Measurements from ENCODE around the gene TNFRSF13B.

Gene TNFRSF13B

DNA sequence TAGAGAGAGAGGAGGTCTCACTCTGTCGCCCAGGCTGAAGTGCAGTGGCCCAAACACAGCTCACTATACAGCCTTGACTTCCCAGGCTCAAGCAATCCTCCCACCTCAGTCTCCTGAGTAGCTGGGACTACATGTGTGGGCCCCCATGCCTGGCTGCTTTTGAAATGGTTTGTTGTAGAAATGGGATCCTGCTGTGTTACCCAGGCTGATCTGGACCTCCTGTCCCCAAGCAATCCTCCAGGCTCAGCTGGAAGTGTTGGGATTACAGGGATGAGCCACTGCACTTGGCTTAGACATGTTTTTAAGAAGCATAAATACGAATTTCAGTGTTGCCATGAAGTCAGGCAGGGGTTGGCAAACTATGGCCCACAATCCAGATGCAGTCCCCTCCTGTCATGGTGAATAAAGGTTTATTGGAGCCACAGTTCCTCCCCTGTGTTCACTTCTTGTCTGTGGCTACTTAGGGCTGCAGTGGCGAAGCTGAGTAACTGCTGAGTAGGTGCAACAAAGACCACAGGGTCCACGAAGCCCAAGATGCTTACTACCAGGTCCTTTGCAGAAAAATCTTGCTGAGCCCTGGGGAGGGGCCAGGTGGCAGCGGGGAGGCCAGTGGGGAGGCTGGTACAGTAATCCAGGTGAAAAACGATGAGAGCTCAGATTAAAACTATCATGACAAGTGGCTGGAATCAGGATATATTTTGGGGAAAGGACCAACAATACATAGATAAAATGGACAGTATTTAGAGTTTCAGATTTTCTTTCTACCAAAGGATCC lies 35.2 kb downstream of the TNFRSF13B start:
- no peak for DNase-seq

DNA sequence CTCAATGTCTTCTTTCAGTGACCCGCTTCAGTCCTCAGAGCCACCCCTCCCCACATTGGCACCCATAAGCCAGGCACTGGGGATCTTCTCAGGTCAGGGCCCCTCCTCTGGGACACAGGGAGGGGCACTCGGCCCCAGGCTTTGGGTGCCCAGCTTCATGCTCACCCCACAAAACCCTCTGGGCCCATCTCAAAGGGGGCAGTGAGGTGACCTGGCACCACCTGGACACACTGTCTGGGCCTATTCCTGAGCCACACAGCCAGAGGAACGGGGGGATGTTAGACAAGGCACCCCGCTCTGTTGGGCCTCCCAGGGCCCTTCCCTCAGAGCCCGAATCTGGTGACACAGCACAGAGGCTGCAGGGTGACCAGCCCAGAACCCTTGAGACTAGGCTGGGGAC lies 36.1 kb downstream of the TNFRSF13B start:
- no peak for DNase-seq

DNA sequence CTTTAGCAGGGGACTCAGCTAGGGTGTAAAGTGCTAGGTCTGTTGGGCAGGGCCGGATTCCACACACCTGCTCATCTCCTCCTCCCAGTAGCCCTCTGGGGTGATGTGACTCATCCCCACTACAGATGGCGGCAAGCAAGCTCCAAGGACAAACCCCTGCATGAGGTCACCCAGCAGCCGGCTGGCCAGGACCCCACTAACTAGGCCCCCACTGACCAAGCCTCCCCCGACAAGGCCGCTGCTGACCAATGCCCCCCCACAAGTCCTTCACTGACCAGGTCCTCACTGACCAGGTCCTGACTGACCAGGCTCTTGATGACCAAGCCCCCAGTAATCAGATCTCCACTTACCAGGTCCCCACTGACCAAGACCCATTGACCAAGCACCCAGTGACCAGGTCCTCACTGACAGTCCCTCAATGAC lies 36.7 kb downstream of the TNFRSF13B start:
- no peak for DNase-seq

- DNase-seq: no peak
Observed at GRCh38 chr17:16934836-16935235, 37.1 kb downstream of the TNFRSF13B start.

GRCh38 chr17:16934133-16934795 lies 37.7 kb downstream of the TNFRSF13B start:
- DNase-seq: no peak

DNA sequence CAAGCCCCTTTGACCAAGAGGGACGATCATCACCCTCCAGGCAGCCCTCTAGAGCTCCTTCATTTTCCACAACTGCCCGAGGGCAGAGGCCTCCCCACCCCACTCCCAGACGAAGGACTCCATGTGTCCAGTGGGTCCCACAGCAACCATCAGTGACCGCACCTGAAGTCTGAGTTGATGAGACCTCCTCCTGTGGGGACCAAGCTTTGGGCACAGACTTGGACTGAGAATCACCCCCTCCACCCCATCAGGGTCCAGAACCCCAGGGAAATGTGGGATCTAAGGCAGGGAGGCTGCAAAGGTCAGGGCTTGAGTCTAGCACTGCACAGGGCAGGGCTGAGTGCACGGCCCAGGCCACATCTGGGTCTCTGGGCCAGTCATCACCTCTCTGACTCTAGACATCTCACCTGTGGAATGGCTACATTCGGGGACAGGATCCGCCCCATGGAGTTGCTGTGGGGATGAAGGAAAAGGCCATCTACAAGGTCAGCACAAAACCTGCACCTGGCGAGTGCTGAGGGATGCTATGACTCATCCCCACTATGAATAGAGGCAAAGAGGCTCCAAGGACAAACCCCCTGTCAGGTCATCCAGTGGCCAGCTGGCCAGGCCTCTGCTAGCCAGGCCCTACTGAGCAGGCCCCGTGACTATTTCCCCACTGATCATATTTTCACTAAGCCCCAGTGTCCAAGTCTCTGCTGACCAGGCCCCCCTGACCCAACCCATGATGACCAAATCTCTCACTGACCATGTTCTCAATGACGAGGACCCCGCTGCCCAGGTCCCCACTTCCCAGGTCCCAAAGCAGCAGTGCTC lies 38.4 kb downstream of the TNFRSF13B start:
- no peak for DNase-seq

DNA sequence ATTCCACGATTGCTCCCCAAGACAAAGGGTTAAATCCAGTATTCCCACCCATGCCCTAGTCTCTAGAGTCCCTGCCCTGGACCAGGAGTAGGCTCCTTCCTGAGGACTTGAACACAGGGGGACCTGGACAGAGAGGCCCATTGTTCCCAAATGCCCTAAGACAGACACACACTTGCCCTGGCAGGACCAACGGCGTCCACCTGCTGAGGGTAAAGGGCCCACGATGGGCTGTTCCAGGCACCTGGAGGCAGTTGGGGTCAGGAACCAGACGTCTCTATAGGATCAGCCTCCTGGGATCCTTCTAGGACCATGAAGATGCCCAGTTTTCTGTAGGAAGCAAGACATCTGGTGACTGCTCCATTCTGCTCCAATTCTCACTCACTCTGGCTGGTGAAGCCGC lies 39.3 kb downstream of the TNFRSF13B start:
- DNase-seq: no peak

DNA sequence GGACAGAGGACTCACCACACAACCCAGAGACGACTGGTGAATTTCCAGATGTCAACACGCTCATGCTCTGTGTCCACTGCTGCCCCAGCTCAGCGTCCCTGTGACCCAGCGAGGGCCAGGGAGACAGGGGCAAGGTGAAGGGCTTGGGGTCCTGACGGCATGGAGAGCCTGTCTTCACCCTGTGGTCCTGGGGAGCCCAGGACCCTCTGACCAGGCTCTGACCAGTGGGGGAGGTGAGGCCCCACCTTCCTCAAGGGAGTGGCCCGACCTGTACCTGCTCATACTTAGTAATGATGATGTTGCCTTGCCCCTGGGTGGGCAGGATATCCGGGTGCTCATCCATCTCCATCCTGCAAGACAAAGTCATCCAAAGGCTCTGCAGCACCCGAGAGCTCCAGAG lies 39.8 kb downstream of the TNFRSF13B start:
- no peak for DNase-seq

- no peak for DNase-seq
Observed at GRCh38 chr17:16931318-16932060, 40.4 kb downstream of the TNFRSF13B start.

DNA sequence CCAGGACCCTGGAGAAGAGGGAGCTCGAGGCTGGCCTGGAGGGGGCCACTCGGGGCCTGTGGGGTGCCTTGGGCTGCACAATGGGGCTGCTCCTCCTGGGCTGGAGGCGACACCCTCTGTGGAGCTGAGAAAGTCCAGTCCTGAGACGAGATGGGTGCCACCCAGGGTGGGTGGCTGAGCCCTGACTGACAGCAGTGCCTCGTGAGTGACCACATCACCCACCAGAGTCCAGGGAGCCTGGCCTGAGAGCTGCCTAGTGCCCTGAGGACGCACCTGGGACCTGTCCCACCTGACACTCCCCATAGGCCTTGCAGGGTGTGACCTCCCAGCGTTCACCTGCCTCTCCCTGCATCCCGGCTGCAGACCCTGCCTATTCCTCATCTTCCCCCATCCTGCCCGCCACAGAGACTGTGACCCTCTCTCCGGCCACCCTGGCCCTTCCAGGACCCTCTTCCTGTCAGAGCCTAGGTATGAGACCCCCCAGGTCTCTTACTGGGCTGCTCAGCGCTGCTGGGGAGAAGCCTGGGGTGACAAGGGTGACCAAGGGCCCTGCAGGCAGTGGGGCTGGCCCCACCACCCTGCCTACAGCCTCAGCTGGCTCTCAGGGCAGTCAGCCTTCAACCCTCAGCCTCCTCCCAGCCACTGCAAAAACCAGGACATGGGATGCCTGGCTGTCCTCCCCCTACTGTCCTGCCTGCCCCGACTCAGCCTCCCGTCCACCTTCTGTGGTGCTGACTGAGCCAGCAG lies 41.2 kb downstream of the TNFRSF13B start:
- no peak for DNase-seq

DNA sequence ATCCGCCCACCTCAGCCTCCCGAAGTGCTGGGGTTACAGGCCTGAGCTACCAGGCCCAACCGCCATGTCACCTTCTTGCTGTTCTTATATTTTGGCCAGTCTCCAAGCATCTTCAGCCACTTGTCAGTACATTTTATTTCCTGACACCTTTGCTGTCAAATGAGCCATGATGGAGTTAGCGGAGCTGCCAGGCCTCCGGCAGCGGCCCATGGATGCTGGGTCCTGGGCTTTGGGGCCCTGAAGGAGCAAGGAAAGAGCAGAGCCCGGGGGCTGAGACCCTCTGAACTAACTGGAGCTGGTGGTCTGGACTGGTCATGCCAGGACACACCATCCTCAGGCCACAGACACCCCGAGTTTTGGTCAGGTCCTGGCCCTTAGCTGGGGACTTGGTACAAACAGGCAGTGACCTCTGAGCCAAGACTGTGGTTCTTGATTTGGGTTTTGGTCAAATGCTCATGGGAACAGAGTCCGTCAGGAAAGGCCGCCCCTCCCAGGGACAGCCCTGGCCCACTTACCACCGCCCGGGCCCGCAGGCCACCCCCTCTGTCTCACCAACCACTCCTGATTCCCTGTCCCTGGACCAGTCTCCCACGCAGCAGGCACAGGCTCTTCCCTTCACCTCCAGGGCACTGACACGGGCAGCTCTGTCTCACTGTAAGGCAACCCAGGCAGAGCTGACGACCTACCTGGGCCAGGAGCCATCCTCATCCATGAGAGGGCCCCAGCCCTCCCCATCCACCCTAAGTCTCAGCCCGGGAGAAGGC lies 42.0 kb downstream of the TNFRSF13B start:
- DNase-seq: no peak

- DNase-seq: no peak
Observed at GRCh38 chr17:16929035-16929680, 42.8 kb downstream of the TNFRSF13B start.

GRCh38 chr17:16928406-16929034 lies 43.4 kb downstream of the TNFRSF13B start:
- no peak for DNase-seq

DNA sequence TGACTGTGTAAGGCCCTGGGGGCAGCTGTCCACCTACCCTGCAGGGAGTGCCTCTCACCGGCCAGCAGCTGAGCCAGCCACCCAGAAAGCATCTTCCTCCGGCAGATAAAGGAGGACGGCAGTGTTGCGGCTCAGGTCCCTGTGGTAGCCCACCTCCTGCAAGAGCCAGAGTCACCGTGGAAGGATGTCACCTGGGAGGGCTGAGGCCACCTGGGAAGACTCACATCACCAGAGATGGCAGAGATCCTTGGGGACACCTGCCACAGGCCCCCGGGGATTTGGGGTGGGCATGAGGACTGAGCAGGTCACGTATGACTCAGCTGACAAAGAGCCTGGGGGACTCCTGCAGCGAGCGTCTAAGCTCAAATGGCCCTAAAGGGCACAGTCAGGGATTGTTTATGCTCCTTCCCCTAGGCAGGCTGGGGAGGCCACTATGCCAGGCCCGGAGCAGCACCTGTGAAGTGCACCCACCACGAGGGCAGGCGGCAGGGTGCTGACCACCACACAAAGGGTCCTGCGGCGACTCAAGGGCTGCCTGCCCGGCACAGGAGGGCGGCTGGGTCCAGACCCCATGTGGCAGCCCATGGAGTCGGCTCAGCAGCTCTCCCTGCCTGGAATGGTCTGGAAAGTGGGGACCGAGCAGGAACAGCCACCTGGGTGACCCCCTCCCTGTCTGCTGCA lies 44.1 kb downstream of the TNFRSF13B start:
- DNase-seq: no peak

GRCh38 chr17:16926571-16927451 lies 45.1 kb downstream of the TNFRSF13B start:
- no peak for DNase-seq

DNA sequence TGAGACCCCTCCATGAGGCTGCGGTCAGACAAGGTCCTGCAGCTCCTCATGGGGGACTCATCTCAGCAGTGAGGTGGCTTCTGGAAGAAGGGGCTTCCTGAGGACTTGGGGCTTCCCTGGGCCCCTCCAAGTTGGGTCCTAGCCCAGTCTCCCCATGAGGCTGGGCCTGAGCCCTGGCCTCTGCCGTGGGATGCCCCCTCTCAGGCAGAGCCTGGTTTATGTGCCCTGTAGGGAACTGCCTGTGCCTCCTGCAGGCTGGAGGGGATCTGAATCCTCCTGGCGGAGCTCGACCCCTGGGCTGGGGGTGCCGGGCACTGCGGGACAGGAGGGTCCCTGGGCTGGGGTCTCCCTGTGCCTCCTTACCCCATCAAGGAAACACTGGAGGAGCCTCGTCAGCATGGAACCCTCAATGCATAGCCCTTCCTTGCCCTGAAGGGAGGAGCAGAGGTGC lies 45.8 kb downstream of the TNFRSF13B start:
- no peak for DNase-seq

DNA sequence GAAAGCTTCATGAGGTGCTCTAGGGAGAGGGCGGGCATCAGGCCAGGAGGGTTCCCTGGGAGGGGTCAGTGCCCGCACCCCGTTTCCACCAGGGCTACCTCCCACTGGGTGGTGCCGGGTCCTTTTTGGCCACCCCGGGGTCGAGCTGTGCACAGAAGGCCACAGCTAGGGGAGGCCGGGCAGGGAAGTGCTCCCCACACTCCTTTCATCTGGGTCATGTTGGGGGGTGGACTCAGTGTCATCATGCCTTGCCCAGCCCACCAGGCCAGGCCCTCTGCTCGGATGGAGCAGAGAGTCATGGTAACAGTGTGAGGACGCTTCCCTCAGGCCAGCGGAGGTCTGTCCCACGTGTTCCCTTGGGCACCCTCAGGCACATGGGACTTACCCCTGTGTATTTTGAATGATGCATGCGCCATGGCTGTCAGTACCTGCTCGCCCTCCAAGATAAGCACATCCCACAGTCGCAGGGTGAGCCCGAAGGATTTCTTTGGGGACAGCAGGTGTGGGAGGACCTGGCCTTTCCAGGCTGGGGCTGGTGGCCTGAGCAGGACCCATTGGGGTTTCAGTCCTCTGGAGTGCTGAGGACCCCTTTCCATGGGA lies 46.4 kb downstream of the TNFRSF13B start:
- DNase-seq: no peak
